NCI-H146 treated with DMSO at 0.1 percent for 48 hours (cell line): Measurements from ENCODE around the gene MAZ.
"Not testable (repeated sequence)": the region's sequence is repeated elsewhere in the genome, so short reads cannot be mapped to it uniquely, and the experiment has no call there.

Experiments used
- DNase-seq: peaks from one replicate; lab custom pipeline; 2025; ENCODE audit not compliant: unreplicated experiment; lab: John Stamatoyannopoulos, UW

Gene MAZ

GRCh38 chr16:29821643-29822115, 15.3 kb downstream of the MAZ start:
- no peak for DNase-seq

GRCh38 chr16:29824589-29825144, 18.3 kb downstream of the MAZ start:
- no peak for DNase-seq

GRCh38 chr16:29825145-29826044, 19.1 kb downstream of the MAZ start:
- DNase-seq, result no peak

GRCh38 chr16:29826342-29826695, 20.0 kb downstream of the MAZ start:
- no peak for DNase-seq

GRCh38 chr16:29830774-29831173, 24.4 kb downstream of the MAZ start:
- no peak for DNase-seq

GRCh38 chr16:29831490-29831889, 25.2 kb downstream of the MAZ start:
- no peak for DNase-seq

GRCh38 chr16:29833219-29833618, 26.9 kb downstream of the MAZ start:
- not testable (repeated sequence) for DNase-seq

- DNase-seq, result no peak
Measured at GRCh38 chr16:29834079-29834478, 27.8 kb downstream of the MAZ start.

- DNase-seq, result no peak
Measured at GRCh38 chr16:29835926-29836325, 29.6 kb downstream of the MAZ start.

GRCh38 chr16:29836623-29837022, 30.3 kb downstream of the MAZ start:
- DNase-seq, result no peak

GRCh38 chr16:29837841-29838240, 31.5 kb downstream of the MAZ start:
- no peak for DNase-seq

- DNase-seq, result no peak
Measured at GRCh38 chr16:29839822-29840221, 33.5 kb downstream of the MAZ start.

- no peak for DNase-seq
Measured at GRCh38 chr16:29840240-29840639, 33.9 kb downstream of the MAZ start.

- DNase-seq, result no peak
Measured at GRCh38 chr16:29841631-29842030, 35.3 kb downstream of the MAZ start.

- no peak for DNase-seq
Measured at GRCh38 chr16:29842732-29843346, 36.5 kb downstream of the MAZ start.

- no peak for DNase-seq
Measured at GRCh38 chr16:29843931-29844330, 37.6 kb downstream of the MAZ start.

- DNase-seq, result no peak
Measured at GRCh38 chr16:29844575-29845331, 38.4 kb downstream of the MAZ start.

- DNase-seq, result no peak
Measured at GRCh38 chr16:29845656-29846055, 39.3 kb downstream of the MAZ start.

GRCh38 chr16:29848420-29849297, 42.3 kb downstream of the MAZ start:
- DNase-seq, result peak; percentile 49

GRCh38 chr16:29849505-29849904, 43.2 kb downstream of the MAZ start:
- no peak for DNase-seq
